Ovary (tissue), 9 donors: ENCODE data around the gene FAM193B. TPM values are rescaled to one million over a fixed set of nuclear protein-coding genes. Genes with fewer than 3 reads are reported as not detected.

ENCODE experiments used
- DNase-seq, 5 donors: peaks; one replicate each; pipeline ENCODE4 v3.0.0-alpha.2; 2019 to 2020
- H3K27ac ChIP-seq, 2 donors: fragments of 200-600 bp; one replicate each; pipeline versions ENCODE4 v1.5.1 to v1.8.0; 2019 to 2022
- H3K27me3 ChIP-seq: fragments of 200-600 bp; one replicate; pipeline ENCODE4 v1.8.0; 2022
- H3K36me3 ChIP-seq: fragments of 200-600 bp; sonication (generic); one replicate; pipeline ENCODE4 v1.5.1; 2019
- H3K4me1 ChIP-seq: one replicate; pipeline ENCODE4 v1.8.1; 2013; ENCODE audit warnings: mild to moderate bottlenecking, moderate library complexity; ENCODE audit not compliant: insufficient read depth
- H3K4me3 ChIP-seq: fragments of 200-600 bp; sonication (generic); one replicate; pipeline ENCODE4 v1.5.1; 2017
- H3K9me3 ChIP-seq, 2 donors: fragments of 200-600 bp in 1 of 2; sonication (generic) in 1 of 2; one replicate each; pipeline versions ENCODE4 v1.5.1 to v1.8.1; 2013 to 2019; ENCODE audit warnings: mild to moderate bottlenecking in 1 of 2, moderate library complexity in 1 of 2
- CTCF ChIP-seq, 3 donors: fragments of 450-650 bp in 2 of 3; fragments of 200-600 bp in 1 of 3; IDR thresholded peaks; one replicate each; pipeline versions ENCODE4 v1.5.1 to v1.8.0; 2016 to 2022; ENCODE audit warnings: antibody characterized with exemption in 3 of 3, mild to moderate bottlenecking in 1 of 3
- EP300 ChIP-seq: sonication (generic); formaldehyde crosslinking; IDR thresholded peaks from one replicate; pipeline ENCODE4 v1.6.1; 2017; ENCODE audit warnings: antibody characterized with exemption
- POLR2A ChIP-seq: fragments of 450-650 bp; IDR thresholded peaks from one replicate; pipeline ENCODE4 v1.6.1; 2017; ENCODE audit warnings: antibody characterized with exemption, mild to moderate bottlenecking, moderate library complexity
- WGBS, 3 donors: extraction: QIAGEN DNeasy Blood & Tissue Kit in 1 of 3; methylation state at CpG; one replicate each; pipeline versions ENCODE4 v1.1.5 to v1.1.7; 2013 to 2017; 5-methylcytosine and 5-hydroxymethylcytosine counted together
- intact Hi-C, 4 donors: fragments of 100-400 bp; cut with DNase I; formaldehyde crosslinking; loops; one replicate each; pipeline versions ENCODE4 v1.11.0 to v1.15.1; 2022 to 2023
- polyA plus RNA-seq, 2 donors: library from polyadenylated mRNA; stranded (reverse); fragments of 200-250 nt in 1 of 2; fragments of 350-450 nt in 1 of 2; fragmentation: Illumina TruSeq in 1 of 2; extraction: RNeasy Lipid Tissue Mini Kit (QIAGEN cat#74804) in 1 of 2; gene quantifications; one replicate each; pipeline ENCODE4 v1.2.3, GENCODE V29; 2013 to 2014
- total RNA-seq, 7 donors: library from RNA; depleted of rRNA in 2 of 7; stranded (reverse); fragments of >200 nt in 2 of 7; fragmentation: NEBNext Ultra II Directional in 3 of 7; extraction: Animal tissue kit (Norgen Biotek cat#: 25700) in 3 of 7; gene quantifications; one replicate each; pipeline versions ENCODE4 v1.1.0 to v1.2.4, GENCODE V29; 2016 to 2023
- donor health status: DM: no; HTN: no; CAD: no; lungs with moderate emphysema.
- donor health status: DM: no; HTN: no; CAD: no.
- donor health status: Bipolar disorder and iron deficiency.
- donor health status: DM: yes; HTN: yes; CAD: no.
- donor health status: DM: no; HTN: no; CAD: no.
- donor health status: DM: yes; HTN: yes; CAD: no.

FAM193B gene
- total and polyA plus RNA-seq, 9 donors: 14.8 to 77.6 (median 64.3) TPM

GRCh38 chr5:177529247-177530203 is 24.8 kb downstream of the FAM193B start:
- DNase-seq: peak in 2 of 5 donors; percentile 3 to 17
- intact Hi-C loops: no loop called here
- Histone ChIP-seq H3K9me3 (no peaks in the 10 kb centered on the region), H3K4me3 (no peak overlapping the region), H3K36me3 (no peaks in the 10 kb centered on the region), H3K27me3 (no peaks in the 10 kb centered on the region), H3K4me1 (no peaks in the 10 kb centered on the region), H3K27ac (no peak overlapping the region)
- 68 to 72% (median 71%) methylated on average over 12 of the region's 12 CpGs for WGBS, 3 donors
- TF ChIP-seq EP300 (no peak), POLR2A (no peak), CTCF (IDR thresholded peaks at IDR 0.05) (no peak)

GRCh38 chr5:177528631-177529030 is 25.7 kb downstream of the FAM193B start:
- H3K36me3 ChIP-seq: no peaks in the 10 kb centered on the region
- H3K4me1 ChIP-seq: no peaks in the 10 kb centered on the region
- no peaks in the 10 kb centered on the region for H3K9me3 ChIP-seq
- 85 to 90% (median 85%) methylated on average over 10 of the region's 10 CpGs for WGBS, 3 donors
- intact Hi-C loops: no loop called here
- H3K27ac ChIP-seq: no peak overlapping the region
- no peak overlapping the region for H3K4me3 ChIP-seq
- DNase-seq: peak in 2 of 5 donors; percentile 12 to 19
- no peaks in the 10 kb centered on the region for H3K27me3 ChIP-seq
- TF ChIP-seq POLR2A (no peak), CTCF (IDR thresholded peaks at IDR 0.05) (no peak), EP300 (no peak)

- TF ChIP-seq POLR2A (no peak), EP300 (no peak), CTCF (IDR thresholded peaks at IDR 0.05) (no peak)
- Histone ChIP-seq H3K9me3 (no peaks in the 10 kb centered on the region), H3K27me3 (no peaks in the 10 kb centered on the region), H3K36me3 (no peaks in the 10 kb centered on the region), H3K4me1 (no peaks in the 10 kb centered on the region), H3K4me3 (no peak overlapping the region), H3K27ac (no peak overlapping the region)
- intact Hi-C loops: no loop called here
- WGBS, 3 donors: 89 to 93% (median 93%) methylated on average over 8 of the region's 8 CpGs
- DNase-seq: peak in 2 of 5 donors; percentile 3 to 17
These were observed 26.8 kb downstream of the FAM193B start for GRCh38 chr5:177527595-177527994.

- no peaks in the 10 kb centered on the region for H3K9me3 ChIP-seq
- no peaks in the 10 kb centered on the region for H3K27me3 ChIP-seq
- H3K36me3 ChIP-seq: no peaks in the 10 kb centered on the region
- TF ChIP-seq EP300: no peak
- TF ChIP-seq CTCF (IDR thresholded peaks at IDR 0.05): no peak
- TF ChIP-seq POLR2A: no peak
- no peak overlapping the region for H3K4me3 ChIP-seq
- intact Hi-C loops: no loop called here
- H3K27ac ChIP-seq: no peak overlapping the region
- no peaks in the 10 kb centered on the region for H3K4me1 ChIP-seq
- DNase-seq: peak in 2 of 5 donors; percentile 4 to 16
- WGBS, 3 donors: 81 to 87% (median 86%) methylated on average over 6 of the region's 6 CpGs
These were observed 27.6 kb downstream of the FAM193B start for GRCh38 chr5:177526791-177527190.
